Activated T-cell treated with anti-CD3 and anti-CD28 coated beads, Interleukin-2, amount 50 U/mL, for 4 hours (primary cell): ENCODE results near the gene CLIC1. TPM values are rescaled to one million over a fixed set of nuclear protein-coding genes. Genes with fewer than 3 reads are reported as not detected.
"Not testable (repeated sequence)": the region's sequence is repeated elsewhere in the genome, so short reads cannot be mapped to it uniquely, and the experiment has no call there.

Experiments
- ATAC-seq, 2 donors: fragments of 200-7000 bp; cut with Tn5 transposase; one replicate each; pipeline ENCODE4 v1.10.0; 2021
- DNase-seq: peaks from one replicate; pipeline ENCODE4 v3.0.0-alpha.2; 2020
- H3K27me3 Mint-ChIP-seq: one replicate; pipeline ENCODE4 v1.8.0; 2021; ENCODE audit warnings: low read depth, mixed read lengths
- H3K36me3 Mint-ChIP-seq: one replicate; pipeline ENCODE4 v1.8.0; 2022; ENCODE audit warnings: mixed read lengths; ENCODE audit not compliant: insufficient read depth
- H3K4me1 Mint-ChIP-seq: one replicate; pipeline ENCODE4 v1.8.0; 2021; ENCODE audit warnings: low read depth, mixed read lengths
- H3K4me3 Mint-ChIP-seq: one replicate; pipeline ENCODE4 v1.8.0; 2021; ENCODE audit warnings: mild to moderate bottlenecking, moderate library complexity, mixed read lengths
- H3K9me3 Mint-ChIP-seq: one replicate; pipeline ENCODE4 v1.8.0; 2021; ENCODE audit warnings: mixed read lengths
- total RNA-seq, 3 donors: library from RNA; stranded (reverse); gene quantifications; one replicate each; pipeline ENCODE4 v1.2.1, GENCODE V29; 2021

CLIC1 gene
- total RNA-seq, 3 donors from 2014 or later, result 344 to 370 (median 353) TPM

DNA sequence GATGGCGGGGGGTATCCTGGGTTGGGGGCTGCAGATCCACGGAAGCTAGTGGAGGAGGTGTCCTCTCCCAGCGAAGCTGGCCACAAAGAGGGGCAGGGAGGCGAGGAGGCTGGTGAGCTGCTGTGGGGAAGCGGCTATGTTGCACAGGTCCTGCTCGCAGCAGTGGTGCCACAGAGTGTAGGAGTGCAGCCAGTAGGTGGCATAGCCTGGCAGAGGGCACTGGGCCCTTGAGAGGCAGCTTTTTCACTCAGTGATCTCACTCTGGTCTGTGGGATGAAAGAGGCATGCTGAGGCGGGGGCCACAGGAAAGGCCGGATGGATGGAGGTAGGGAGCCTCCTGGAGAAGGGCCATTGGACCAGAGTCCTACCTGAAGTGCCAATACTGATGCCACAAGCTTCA is 24.0 kb downstream of the CLIC1 start:
- DNase-seq (no peak), ATAC-seq (peak in 1 of 2 donors; percentile 46)
- Mint-ChIP-seq H3K36me3 (no peaks in the 10 kb centered on the region), H3K27me3 (no peaks in the 10 kb centered on the region), H3K9me3 (no peaks in the 10 kb centered on the region), H3K4me1 (peaks cover 11% of the 10 kb centered on the region), H3K4me3 (no peak overlapping the region)

DNA sequence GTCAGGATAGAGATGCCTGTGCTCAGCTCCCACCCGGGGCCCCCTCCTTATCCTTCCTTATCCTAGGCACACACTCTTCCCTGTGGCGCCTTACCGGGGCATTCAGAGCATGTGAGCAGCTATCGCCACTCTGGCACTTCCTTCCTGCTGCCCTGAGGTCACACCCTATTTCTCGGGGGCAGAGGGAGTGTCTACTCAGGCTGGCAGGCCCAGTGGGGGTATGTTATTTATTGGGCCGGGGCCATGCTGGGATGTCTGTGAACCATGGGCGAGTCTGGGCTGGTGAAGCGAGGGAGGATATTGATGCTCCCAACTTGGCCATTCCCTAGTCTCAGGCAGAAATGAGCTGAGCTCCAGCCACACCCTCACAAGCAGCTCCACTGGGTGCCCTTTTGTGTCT is 25.1 kb downstream of the CLIC1 start:
- Mint-ChIP-seq H3K4me1 (peaks cover 11% of the 10 kb centered on the region), H3K27me3 (no peaks in the 10 kb centered on the region), H3K36me3 (no peaks in the 10 kb centered on the region), H3K9me3 (no peaks in the 10 kb centered on the region), H3K4me3 (no peak overlapping the region)
- DNase-seq (no peak), ATAC-seq (no peak)

GRCh38 chr6:31710523-31711219 is 25.7 kb downstream of the CLIC1 start:
- no peaks in the 10 kb centered on the region for H3K9me3 Mint-ChIP-seq
- no peaks in the 10 kb centered on the region for H3K36me3 Mint-ChIP-seq
- no peak for DNase-seq
- no peak for ATAC-seq
- peaks cover 11% of the 10 kb centered on the region for H3K4me1 Mint-ChIP-seq
- no peaks in the 10 kb centered on the region for H3K27me3 Mint-ChIP-seq
- H3K4me3 Mint-ChIP-seq, result no peak overlapping the region

GRCh38 chr6:31709157-31709556 is 27.2 kb downstream of the CLIC1 start:
- not testable (repeated sequence) for DNase-seq, H3K4me3 Mint-ChIP-seq, H3K27me3 Mint-ChIP-seq, ATAC-seq, H3K9me3 Mint-ChIP-seq, H3K36me3 Mint-ChIP-seq
- peaks cover 11% of the 10 kb centered on the region for H3K4me1 Mint-ChIP-seq

DNA sequence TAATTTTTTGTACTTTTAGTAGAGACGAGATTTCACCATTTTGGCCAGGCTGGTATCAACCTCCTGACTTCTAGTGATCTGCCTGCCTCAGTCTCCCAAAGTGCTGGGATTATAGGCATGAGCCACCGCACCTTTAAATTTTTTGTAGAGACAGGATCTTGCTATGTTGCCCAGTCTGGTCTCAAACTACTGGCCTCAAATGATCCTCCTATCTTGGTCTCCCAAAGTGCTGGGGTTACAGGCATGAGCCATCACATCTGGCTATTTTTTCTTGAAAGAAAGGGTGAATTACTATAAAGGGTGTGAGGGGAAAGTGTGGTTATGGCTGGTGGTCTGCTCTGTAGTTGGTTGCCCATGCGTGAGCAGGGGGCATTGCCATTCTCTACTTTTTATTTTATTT is 28.1 kb downstream of the CLIC1 start:
- no peaks in the 10 kb centered on the region for H3K9me3 Mint-ChIP-seq

GRCh38 chr6:31707701-31708100 is 28.6 kb downstream of the CLIC1 start:
- H3K27me3 Mint-ChIP-seq, result no peaks in the 10 kb centered on the region
- H3K4me1 Mint-ChIP-seq, result peaks cover 14% of the 10 kb centered on the region
- no peaks in the 10 kb centered on the region for H3K9me3 Mint-ChIP-seq
- no peak overlapping the region for H3K4me3 Mint-ChIP-seq
- no peak for DNase-seq
- no peaks in the 10 kb centered on the region for H3K36me3 Mint-ChIP-seq
- ATAC-seq, result no peak

More for the DNA sequence above, 28.1 kb downstream of the CLIC1 start:
- Mint-ChIP-seq H3K4me3 (no peak overlapping the region), H3K36me3 (no peaks in the 10 kb centered on the region), H3K27me3 (no peaks in the 10 kb centered on the region), H3K4me1 (peaks cover 13% of the 10 kb centered on the region)
- ATAC-seq, result no peak
- DNase-seq, result no peak

- ATAC-seq, result no peak
- Mint-ChIP-seq H3K4me3 (no peak within 1 kb of the TSS), H3K9me3 (no peaks in the 10 kb centered on the region), H3K36me3 (no peaks in the 10 kb centered on the region), H3K4me1 (peaks cover 20% of the 10 kb centered on the region), H3K27me3 (no peaks in the 10 kb centered on the region)
- no peak for DNase-seq
Measured at GRCh38 chr6:31706599-31706998, 29.7 kb downstream of the CLIC1 start, which contains the start of gene LY6G6F. Gene LY6G6F, plus strand, starts transcription at chr6:31706866. Its CDS starts 41 bp downstream, at chr6:31706907.

GRCh38 chr6:31705931-31706330 is 30.4 kb downstream of the CLIC1 start:
- peaks cover 21% of the 10 kb centered on the region for H3K4me1 Mint-ChIP-seq
- no peak overlapping the region for H3K4me3 Mint-ChIP-seq
- DNase-seq, result no peak
- H3K36me3 Mint-ChIP-seq, result no peaks in the 10 kb centered on the region
- H3K9me3 Mint-ChIP-seq, result no peaks in the 10 kb centered on the region
- ATAC-seq, result no peak
- H3K27me3 Mint-ChIP-seq, result no peaks in the 10 kb centered on the region

DNA sequence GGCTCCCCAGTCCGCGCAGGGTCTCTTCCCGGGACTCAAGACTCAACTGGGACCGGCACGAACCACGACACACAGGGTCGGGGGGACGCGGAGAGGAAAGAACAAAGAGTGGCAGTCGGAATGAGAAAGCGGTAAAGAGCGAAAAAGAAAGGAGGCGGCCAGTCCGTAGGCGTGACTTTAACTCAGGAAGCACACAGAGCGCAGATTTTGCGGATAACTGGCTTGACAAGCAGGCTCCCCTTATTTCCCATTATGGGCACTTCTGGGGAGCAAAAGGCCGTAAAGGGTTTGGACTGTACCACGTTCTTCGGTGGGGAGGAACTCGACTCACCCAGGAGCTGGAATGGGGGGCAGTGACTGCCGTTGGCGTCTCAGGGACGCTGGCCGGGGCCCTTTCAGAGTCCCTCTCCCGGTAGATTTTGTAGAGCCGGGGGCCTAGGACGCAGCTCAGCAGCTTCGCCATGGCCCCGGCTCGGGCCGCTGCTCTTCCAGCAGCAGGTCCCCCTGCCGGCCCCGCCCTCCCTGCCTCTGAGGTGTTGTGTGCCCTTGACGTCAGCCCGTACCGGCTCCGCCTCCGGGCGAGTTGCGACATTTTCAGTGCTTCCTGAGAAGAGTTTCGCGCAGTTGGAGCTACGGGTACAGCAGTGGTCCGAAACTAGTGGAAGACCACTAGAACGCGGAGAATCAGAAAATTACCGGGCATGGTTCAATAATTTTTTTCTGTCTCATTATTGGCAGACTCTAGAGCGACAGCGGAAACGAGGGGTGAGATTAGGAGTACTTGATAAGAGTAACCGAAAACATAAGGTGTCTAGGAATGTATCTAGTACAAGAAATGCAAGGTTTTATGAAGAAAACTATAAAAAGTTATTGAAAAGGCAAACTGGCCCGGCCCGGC is 33.3 kb downstream of the CLIC1 start, which contains the start of gene ABHD16A:
TSS of gene ABHD16A (minus strand) at position 506 of the 898 bp plus-strand sequence. CDS start at position 463, 43 bp downstream.
- peaks cover 22% of the 10 kb centered on the region for H3K4me1 Mint-ChIP-seq
- H3K27me3 Mint-ChIP-seq, result no peaks in the 10 kb centered on the region
- H3K4me3 Mint-ChIP-seq, result peak within 1 kb of the TSS; percentile 99
- peaks cover under 1% of the 10 kb centered on the region for H3K36me3 Mint-ChIP-seq
- ATAC-seq, result peak; percentile 94 to 95
- H3K9me3 Mint-ChIP-seq, result no peaks in the 10 kb centered on the region
- DNase-seq, result peak; percentile 96

DNA sequence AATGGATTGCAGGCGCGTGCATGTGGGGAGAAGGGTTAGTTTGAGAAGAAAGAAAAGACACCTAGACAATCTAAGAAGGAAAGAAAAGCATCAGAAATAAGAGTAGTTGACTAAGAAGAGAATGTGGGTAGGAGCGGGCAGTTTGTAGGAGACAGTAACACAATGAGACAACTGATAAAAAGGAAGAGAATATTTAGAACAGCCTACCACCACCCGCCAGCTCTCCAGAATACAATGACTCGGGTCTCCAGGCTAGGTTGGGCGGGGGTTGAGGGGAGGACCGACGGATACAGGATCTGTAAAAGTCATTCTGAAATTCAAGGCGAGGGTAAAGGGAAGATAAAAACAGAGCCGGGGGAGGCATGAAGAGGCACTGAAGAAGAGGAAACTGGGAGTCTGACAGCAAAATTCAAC is 33.9 kb downstream of the CLIC1 start:
- H3K9me3 Mint-ChIP-seq, result no peaks in the 10 kb centered on the region
- H3K27me3 Mint-ChIP-seq, result no peaks in the 10 kb centered on the region
- ATAC-seq (peak; percentile 25 to 47), DNase-seq (no peak)
- peak overlapping the region; percentile 99 for H3K4me3 Mint-ChIP-seq
- peaks cover 6% of the 10 kb centered on the region for H3K36me3 Mint-ChIP-seq
- peaks cover 29% of the 10 kb centered on the region for H3K4me1 Mint-ChIP-seq

DNA sequence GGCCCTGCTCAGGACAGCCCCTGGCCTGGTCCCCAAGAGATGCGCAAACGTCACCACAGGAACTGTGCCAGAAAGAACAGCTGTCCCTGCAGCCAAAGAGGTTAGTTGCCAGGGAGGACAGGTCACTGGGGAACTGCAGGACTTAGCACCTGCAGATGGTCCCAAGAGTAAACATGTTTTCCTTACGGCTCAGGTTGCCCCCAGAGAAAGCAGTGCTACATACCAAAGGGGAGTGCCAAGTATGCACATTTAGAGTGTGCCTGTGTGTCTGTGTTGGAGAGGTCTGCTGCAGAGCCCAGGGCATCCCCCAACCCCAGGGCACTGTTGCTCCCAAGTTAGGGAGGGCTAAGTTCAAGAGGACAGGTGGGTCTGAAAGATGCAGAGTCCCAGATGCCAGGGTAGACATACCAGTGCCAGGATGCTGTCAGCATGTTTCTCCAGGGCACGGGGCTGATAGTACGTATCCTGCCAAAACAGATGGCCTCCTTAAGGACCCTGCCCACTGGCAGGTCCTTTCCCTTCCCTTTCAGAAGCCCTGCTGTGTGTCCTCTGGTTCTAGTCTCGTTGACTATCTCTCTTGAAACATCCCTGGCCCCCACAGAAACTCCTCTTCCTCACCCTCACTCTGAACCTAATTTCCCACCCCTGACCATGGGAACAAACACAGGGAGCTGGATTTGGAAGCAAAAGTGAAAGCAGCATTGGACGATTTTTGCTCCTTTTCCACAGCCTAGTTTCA is 34.5 kb downstream of the CLIC1 start:
- no peak for DNase-seq
- no peak for ATAC-seq
- H3K36me3 Mint-ChIP-seq, result peaks cover 10% of the 10 kb centered on the region
- H3K4me1 Mint-ChIP-seq, result peaks cover 31% of the 10 kb centered on the region
- peak overlapping the region; percentile 99 for H3K4me3 Mint-ChIP-seq
- H3K27me3 Mint-ChIP-seq, result no peaks in the 10 kb centered on the region
- H3K9me3 Mint-ChIP-seq, result no peaks in the 10 kb centered on the region

DNA sequence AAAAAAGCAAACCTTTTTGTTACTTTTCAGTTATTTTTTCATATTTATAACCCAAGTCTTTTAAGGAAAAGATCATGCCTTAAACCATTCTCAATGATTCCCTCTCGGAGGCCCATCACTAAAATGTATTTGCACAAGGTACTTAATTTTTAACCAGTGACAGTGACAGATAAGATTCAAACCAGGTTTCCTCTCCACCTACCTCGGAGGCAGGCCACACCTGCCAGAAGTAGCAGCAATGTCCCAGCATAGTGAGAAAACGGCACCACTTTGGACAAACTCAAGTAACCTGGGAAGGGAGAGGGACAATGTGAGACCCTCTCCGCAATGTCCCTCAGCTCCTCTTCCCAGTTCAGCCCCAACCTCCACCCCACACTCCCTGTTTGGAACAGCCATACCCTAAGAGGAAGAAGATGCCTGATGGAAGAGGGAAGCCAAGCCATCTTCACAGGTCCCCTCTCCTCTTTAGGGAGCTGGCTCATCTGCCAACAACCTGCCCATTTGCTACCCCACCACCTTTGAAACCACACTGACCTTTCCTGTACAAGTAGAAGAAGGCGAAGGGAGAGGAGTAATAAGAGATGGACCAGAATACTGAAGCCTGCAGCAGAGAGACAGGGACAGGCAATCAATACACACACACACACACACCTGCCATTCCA is 35.5 kb downstream of the CLIC1 start:
- H3K9me3 Mint-ChIP-seq, result no peaks in the 10 kb centered on the region
- H3K4me1 Mint-ChIP-seq, result peaks cover 31% of the 10 kb centered on the region
- H3K4me3 Mint-ChIP-seq, result peak overlapping the region; percentile 99
- peaks cover 13% of the 10 kb centered on the region for H3K36me3 Mint-ChIP-seq
- no peaks in the 10 kb centered on the region for H3K27me3 Mint-ChIP-seq
- DNase-seq (no peak), ATAC-seq (no peak)

DNA sequence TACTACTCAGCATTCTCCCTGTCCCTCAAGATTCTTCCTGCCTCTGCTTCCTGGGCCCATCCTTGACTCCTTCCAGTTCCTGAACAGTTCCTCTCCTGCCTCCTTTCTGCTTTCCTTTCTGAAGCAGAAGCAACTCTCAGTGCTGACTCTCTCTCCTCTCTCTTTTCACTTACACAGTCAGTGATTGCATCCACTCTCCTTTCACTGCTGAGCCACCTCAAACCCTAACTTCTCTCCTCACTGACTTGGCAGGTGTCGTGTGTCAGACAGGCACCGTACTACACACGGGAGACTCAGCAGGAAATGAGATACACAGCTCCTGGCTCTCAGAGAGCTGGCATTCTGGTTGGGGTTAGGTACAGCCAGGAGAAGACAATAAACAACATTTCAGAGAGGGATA is 38.8 kb downstream of the CLIC1 start:
- Mint-ChIP-seq H3K36me3 (peaks cover 19% of the 10 kb centered on the region), H3K4me3 (no peak overlapping the region), H3K4me1 (peaks cover 28% of the 10 kb centered on the region), H3K9me3 (no peaks in the 10 kb centered on the region), H3K27me3 (no peaks in the 10 kb centered on the region)
- peak; percentile 23 to 35 for ATAC-seq
- DNase-seq, result no peak

GRCh38 chr6:31693535-31693934 is 42.8 kb downstream of the CLIC1 start:
- Mint-ChIP-seq H3K4me3 (no peak overlapping the region), H3K27me3 (no peaks in the 10 kb centered on the region), H3K9me3 (no peaks in the 10 kb centered on the region), H3K36me3 (peaks cover 22% of the 10 kb centered on the region), H3K4me1 (peaks cover 12% of the 10 kb centered on the region)
- no peak for DNase-seq
- no peak for ATAC-seq
